ENCODE measurements around the gene LRP3.

Gene LRP3

DNA sequence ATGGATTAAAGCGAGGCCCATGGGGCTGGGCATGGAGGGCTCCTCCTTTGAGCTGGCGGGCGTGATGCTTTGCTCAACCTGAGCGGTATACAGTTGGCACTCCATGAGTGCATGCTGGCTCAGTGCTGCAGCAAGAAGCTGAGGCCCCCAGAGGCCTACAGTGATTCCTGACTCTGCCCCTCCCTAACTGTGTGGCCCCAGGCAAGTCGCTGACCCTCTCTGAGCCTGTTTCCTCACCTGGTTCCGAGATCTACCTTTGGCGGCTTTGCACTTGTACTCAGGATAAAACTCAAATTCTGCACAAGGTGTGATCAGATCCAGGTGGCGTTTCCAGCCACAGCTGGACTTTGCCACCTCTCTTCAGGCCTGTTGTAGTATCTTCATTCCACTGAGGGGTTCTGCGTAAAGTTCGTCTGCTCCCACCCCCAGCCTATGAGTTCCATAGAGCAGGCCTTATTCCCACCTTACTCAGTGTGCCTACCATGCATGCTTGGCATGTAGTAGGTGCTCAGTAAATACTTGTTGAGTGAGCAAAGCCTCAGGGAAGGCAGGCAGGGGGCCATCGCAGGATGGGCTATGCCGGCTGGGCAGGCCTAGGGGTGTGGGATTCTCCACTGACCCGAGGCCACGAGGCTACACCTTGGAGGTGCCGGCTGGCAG, 7.9 kb downstream of the LRP3 start:
- H3F3A ChIP-seq (ENCODE audit: control insufficient read depth, insufficient read depth): no peaks in the 10 kb centered on the region
- H3K27me3 ChIP-seq (ENCODE audit: control insufficient read depth, low read length): no peaks in the 10 kb centered on the region
- no peaks in the 10 kb centered on the region for H3K9me2 ChIP-seq (replicated peaks; ENCODE audit: control insufficient read depth, low read length)
- no peak overlapping the region for H3K27ac ChIP-seq (ENCODE audit: low read depth, low read length)
- no peaks in the 10 kb centered on the region for H3K4me1 ChIP-seq (ENCODE audit: control insufficient read depth, low read length)
- TF ChIP-seq, protein P1, sequence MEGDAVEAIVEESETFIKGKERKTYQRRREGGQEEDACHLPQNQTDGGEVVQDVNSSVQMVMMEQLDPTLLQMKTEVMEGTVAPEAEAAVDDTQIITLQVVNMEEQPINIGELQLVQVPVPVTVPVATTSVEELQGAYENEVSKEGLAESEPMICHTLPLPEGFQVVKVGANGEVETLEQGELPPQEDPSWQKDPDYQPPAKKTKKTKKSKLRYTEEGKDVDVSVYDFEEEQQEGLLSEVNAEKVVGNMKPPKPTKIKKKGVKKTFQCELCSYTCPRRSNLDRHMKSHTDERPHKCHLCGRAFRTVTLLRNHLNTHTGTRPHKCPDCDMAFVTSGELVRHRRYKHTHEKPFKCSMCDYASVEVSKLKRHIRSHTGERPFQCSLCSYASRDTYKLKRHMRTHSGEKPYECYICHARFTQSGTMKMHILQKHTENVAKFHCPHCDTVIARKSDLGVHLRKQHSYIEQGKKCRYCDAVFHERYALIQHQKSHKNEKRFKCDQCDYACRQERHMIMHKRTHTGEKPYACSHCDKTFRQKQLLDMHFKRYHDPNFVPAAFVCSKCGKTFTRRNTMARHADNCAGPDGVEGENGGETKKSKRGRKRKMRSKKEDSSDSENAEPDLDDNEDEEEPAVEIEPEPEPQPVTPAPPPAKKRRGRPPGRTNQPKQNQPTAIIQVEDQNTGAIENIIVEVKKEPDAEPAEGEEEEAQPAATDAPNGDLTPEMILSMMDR (IDR thresholded peaks at IDR 0.05; ENCODE audit: low read depth, low read length, poor library complexity, severe bottlenecking): no peak
- TF ChIP-seq EZH2phosphoT487 (IDR thresholded peaks at IDR 0.05; ENCODE audit: borderline replicate concordance, low read length): no peak
- H4K20me1 ChIP-seq (ENCODE audit: control insufficient read depth, insufficient read depth, low read depth, low read length): no peaks in the 10 kb centered on the region
- H3K4me2 ChIP-seq (ENCODE audit: low read length): no peak overlapping the region
- H3K4me3 ChIP-seq (ENCODE audit: low read length): no peak overlapping the region
- H3K9me3 ChIP-seq (ENCODE audit: control insufficient read depth, insufficient read depth, low read length): no peaks in the 10 kb centered on the region
- no peaks in the 10 kb centered on the region for H3K36me3 ChIP-seq (ENCODE audit: control insufficient read depth, low read length)
- no peaks in the 10 kb centered on the region for H3K79me2 ChIP-seq (ENCODE audit: control insufficient read depth, low read length)

DNA sequence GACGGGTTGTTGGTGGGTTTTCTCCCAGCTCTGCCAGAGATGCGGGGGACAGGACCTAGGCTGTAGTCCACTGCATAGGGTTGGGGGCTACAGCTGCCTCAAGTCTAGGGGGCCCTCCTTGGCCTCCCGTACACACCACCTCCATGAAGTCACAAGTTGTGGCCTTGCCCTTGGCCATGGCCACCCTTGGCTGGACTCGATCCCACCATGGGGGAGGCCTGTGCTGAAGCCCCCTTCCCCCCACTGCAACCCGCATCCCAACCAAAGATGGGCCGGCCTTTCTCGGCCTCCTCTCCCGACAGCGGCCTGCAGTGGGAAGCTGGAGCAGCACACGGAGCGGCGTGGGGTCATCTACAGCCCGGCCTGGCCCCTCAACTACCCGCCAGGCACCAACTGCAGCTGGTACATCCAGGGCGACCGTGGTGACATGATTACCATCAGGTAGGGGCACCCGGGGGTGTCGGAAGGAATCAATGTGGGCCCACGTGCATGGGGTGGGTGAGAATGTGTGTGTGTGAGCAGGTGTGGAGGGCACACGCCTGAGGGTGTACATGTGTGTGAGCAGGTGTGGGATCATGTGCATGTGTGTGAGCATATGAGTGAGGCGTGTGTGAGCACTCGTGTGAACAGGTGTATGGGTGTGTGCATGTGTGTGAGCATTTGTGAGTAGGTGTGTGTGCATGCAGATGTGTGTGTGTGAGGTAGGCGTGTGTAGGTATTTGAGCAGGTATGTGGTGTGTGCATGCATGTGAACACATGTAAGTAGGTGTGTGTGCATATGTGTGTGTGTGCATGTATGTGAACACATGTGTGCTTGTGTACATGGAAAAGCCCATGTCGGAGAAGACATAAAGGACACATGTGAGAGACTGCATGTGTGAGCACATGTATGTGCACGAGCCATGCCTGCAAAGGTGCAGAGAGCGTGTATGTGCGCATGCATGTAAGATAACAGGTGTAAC, 8.7 kb downstream of the LRP3 start:
- Histone ChIP-seq H3K9me2 (replicated peaks; ENCODE audit: control insufficient read depth, low read length) (no peaks in the 10 kb centered on the region), H3K79me2 (ENCODE audit: control insufficient read depth, low read length) (no peaks in the 10 kb centered on the region), H3K27ac (ENCODE audit: low read depth, low read length) (no peak overlapping the region), H3K4me1 (ENCODE audit: control insufficient read depth, low read length) (no peaks in the 10 kb centered on the region), H3K36me3 (ENCODE audit: control insufficient read depth, low read length) (no peaks in the 10 kb centered on the region), H3K27me3 (ENCODE audit: control insufficient read depth, low read length) (no peaks in the 10 kb centered on the region), H4K20me1 (ENCODE audit: control insufficient read depth, insufficient read depth, low read depth, low read length) (no peaks in the 10 kb centered on the region), H3K9me3 (ENCODE audit: control insufficient read depth, insufficient read depth, low read length) (no peaks in the 10 kb centered on the region), H3K4me2 (ENCODE audit: low read length) (no peak overlapping the region), H3K4me3 (ENCODE audit: low read length) (no peak overlapping the region), H3F3A (ENCODE audit: control insufficient read depth, insufficient read depth) (no peaks in the 10 kb centered on the region)
- TF ChIP-seq, protein P1 (IDR thresholded peaks at IDR 0.05; ENCODE audit: low read depth, low read length, poor library complexity, severe bottlenecking): no peak

DNA sequence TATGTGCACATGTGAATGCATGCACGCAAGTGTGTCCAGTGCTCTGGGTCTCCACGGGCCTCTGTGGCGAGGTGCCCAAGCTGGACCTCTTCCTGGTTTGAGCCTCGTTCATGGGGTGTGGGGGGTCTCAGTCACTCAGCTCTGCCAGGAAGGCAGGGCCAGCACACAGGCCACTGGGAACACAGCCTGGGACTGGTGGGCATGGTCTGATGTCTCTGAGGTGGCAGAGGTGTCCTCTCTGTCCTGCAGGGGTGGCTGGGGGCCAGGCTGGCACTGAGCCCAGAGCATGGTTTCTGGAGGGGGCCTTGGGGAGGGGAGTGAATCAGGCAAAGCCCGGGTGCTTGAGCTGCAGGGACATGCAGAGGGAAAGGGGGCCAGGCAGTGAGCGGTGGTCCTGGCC, 9.4 kb downstream of the LRP3 start:
- no peak overlapping the region for H3K27ac ChIP-seq (ENCODE audit: low read depth, low read length)
- H3K27me3 ChIP-seq (ENCODE audit: control insufficient read depth, low read length): no peaks in the 10 kb centered on the region
- H3K79me2 ChIP-seq (ENCODE audit: control insufficient read depth, low read length): no peaks in the 10 kb centered on the region
- no peaks in the 10 kb centered on the region for H3K9me2 ChIP-seq (replicated peaks; ENCODE audit: control insufficient read depth, low read length)
- TF ChIP-seq EZH2phosphoT487 (IDR thresholded peaks at IDR 0.05; ENCODE audit: borderline replicate concordance, low read length): no peak
- TF ChIP-seq, protein P1 (IDR thresholded peaks at IDR 0.05; ENCODE audit: low read depth, low read length, poor library complexity, severe bottlenecking): no peak
- H3K36me3 ChIP-seq (ENCODE audit: control insufficient read depth, low read length): no peaks in the 10 kb centered on the region
- no peaks in the 10 kb centered on the region for H4K20me1 ChIP-seq (ENCODE audit: control insufficient read depth, insufficient read depth, low read depth, low read length)
- H3K9me3 ChIP-seq (ENCODE audit: control insufficient read depth, insufficient read depth, low read length): no peaks in the 10 kb centered on the region
- H3F3A ChIP-seq (ENCODE audit: control insufficient read depth, insufficient read depth): no peaks in the 10 kb centered on the region
- no peak overlapping the region for H3K4me2 ChIP-seq (ENCODE audit: low read length)
- H3K4me1 ChIP-seq (ENCODE audit: control insufficient read depth, low read length): no peaks in the 10 kb centered on the region
- no peak overlapping the region for H3K4me3 ChIP-seq (ENCODE audit: low read length)

Data from DOHH2 (cell line).